PFSK-1 (cell line): ENCODE results near the gene OR8K5.

Experiments
- FOXP2 ChIP-seq: optimal IDR thresholded peaks from 2 replicates; pipeline ENCODE3; 2011; ENCODE audit warnings: borderline replicate concordance, control low read depth, inconsistent platforms; ENCODE audit not compliant: insufficient read depth; ENCODE audit errors: extremely low read length, extremely low read depth
- POLR2AphosphoS5 ChIP-seq: IDR thresholded peaks from 2 replicates; pipeline ENCODE4 v1.6.1; 2012; ENCODE audit warnings: low read depth, mild to moderate bottlenecking, control low read depth, low read length, moderate library complexity
- SIN3A ChIP-seq: IDR thresholded peaks from 2 replicates; pipeline ENCODE4 v1.6.1; 2012; ENCODE audit warnings: mild to moderate bottlenecking, low read length, moderate library complexity, borderline replicate concordance; ENCODE audit not compliant: insufficient read depth
- TAF1 ChIP-seq: IDR thresholded peaks from 2 replicates; pipeline ENCODE4 v1.6.1; 2012; ENCODE audit warnings: low read length, control low read depth, borderline replicate concordance; ENCODE audit not compliant: insufficient read depth
- TF ChIP-seq, protein P1 (sequence below), 2 experiments: IDR thresholded peaks; 2 replicates each; pipeline versions ENCODE4 v1.6.1 to v1.8.0; 2011 to 2012; ENCODE audit warnings: low read depth in 2 of 2, low read length in 2 of 2, control low read depth in 1 of 2, inconsistent platforms in 1 of 2, mild to moderate bottlenecking in 1 of 2, moderate library complexity in 1 of 2; ENCODE audit not compliant: insufficient read depth in 1 of 2

- TF ChIP-seq POLR2AphosphoS5 (no peak), TAF1 (no peak), FOXP2 (no peak), SIN3A (no peak)
- TF ChIP-seq, protein P1, sequence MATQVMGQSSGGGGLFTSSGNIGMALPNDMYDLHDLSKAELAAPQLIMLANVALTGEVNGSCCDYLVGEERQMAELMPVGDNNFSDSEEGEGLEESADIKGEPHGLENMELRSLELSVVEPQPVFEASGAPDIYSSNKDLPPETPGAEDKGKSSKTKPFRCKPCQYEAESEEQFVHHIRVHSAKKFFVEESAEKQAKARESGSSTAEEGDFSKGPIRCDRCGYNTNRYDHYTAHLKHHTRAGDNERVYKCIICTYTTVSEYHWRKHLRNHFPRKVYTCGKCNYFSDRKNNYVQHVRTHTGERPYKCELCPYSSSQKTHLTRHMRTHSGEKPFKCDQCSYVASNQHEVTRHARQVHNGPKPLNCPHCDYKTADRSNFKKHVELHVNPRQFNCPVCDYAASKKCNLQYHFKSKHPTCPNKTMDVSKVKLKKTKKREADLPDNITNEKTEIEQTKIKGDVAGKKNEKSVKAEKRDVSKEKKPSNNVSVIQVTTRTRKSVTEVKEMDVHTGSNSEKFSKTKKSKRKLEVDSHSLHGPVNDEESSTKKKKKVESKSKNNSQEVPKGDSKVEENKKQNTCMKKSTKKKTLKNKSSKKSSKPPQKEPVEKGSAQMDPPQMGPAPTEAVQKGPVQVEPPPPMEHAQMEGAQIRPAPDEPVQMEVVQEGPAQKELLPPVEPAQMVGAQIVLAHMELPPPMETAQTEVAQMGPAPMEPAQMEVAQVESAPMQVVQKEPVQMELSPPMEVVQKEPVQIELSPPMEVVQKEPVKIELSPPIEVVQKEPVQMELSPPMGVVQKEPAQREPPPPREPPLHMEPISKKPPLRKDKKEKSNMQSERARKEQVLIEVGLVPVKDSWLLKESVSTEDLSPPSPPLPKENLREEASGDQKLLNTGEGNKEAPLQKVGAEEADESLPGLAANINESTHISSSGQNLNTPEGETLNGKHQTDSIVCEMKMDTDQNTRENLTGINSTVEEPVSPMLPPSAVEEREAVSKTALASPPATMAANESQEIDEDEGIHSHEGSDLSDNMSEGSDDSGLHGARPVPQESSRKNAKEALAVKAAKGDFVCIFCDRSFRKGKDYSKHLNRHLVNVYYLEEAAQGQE (IDR thresholded peaks at IDR 0.05; ENCODE audit: insufficient read depth in 1 of 2, low read depth in 2 of 2, low read length in 2 of 2) = no peak
Observed at GRCh38 chr11:56160217-56160616, at the start of gene OR8K5.
